ENCODE results near the gene NFASC. TPM values are rescaled to one million over a fixed set of nuclear protein-coding genes. Genes with fewer than 3 reads are reported as not detected.

NFASC gene
- total RNA-seq, 2 experiments from 2014 or later, result 0.06 to 0.37 TPM

DNA sequence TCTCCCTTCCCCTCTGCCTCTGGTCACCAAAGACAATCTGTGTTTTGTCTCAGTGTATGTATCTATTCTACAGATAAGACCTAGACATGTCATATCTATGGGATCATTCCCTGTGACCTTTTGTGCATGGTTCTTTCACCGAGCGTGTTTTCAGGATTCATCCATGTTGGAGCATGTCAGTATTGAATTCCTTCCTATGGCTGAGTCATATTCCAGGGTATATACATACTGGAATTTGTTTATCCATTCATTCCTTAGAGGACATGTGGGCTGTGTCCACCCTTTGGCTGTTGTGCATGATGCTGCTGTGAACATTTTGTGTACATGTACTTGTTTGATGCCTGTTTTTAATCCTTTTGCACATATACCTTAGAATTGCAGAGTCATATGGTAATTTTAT is 69.9 kb downstream of the NFASC start:
- Mint-ChIP-seq H3K4me1 (no peaks in the 10 kb centered on the region), H3K9me3 (no peaks in the 10 kb centered on the region), H3K27ac (no peak overlapping the region), H3K4me3 (no peak overlapping the region), H3K27me3 (peaks cover 5% of the 10 kb centered on the region), H3K36me3 (no peaks in the 10 kb centered on the region)
- no peak for DNase-seq

DNA sequence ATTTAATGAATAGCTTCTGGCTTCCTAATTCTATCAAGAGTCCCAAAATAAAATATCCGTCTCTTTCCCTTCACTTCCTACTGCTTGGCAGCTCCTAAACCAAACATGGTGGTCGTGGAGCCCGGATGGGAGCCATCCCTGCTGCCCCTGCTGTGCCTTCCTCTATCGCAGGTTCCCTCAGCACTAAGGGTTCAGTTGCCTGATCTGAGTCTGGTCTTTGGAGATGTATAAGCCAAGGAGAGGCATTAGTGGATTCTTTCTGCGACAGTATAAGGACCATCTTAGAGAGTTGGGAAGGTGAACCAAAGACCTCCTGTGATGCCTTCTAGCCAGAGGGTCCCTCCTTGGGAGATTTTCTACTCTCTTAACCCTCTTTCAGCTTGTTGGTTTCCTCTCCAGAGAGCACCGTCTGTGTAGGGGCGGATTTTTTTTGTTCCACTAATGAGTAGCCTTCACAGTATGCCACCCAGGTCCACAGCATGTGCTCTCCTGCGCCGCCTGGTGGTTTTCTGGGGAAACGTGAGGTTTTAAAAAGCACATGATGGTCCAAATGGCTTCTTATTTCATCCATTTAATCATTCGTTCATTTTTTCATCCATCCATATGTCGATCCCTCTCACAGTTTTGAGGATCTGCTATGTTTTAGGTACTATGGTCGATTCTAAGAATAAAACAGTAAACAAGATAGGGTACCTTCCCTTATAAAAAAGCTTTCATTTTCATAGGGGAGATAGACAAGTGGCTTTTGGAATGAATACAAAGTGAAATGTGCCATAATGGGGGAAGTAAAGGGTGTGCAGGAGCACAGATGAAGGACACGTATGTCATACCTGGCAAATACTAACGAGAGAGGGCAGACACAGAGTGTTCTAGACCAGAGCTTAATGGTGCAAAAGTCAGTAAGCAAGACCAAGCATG is 71.0 kb downstream of the NFASC start:
- peak; percentile 36 for DNase-seq
- Mint-ChIP-seq H3K27ac (no peak overlapping the region), H3K9me3 (no peaks in the 10 kb centered on the region), H3K4me1 (no peaks in the 10 kb centered on the region), H3K27me3 (peaks cover 5% of the 10 kb centered on the region), H3K4me3 (no peak overlapping the region), H3K36me3 (no peaks in the 10 kb centered on the region)

DNA sequence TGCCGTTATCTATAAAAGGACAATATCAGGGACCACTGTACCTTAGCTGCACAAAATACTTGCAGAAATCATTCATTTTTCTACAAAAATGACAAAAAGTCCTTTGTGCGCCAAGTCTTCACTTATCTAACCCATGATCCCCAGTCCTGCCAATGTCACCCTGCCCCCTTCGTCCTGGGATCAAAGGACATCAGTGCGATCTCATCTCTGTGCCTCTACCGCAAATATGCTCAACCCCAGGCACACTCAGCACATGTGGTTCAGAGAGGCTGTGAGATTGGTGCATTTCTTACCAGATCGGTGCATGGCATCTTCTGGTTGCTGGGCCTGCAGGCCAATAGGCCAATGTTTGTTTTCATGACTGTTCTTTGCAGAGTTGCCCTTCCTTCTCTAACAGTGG is 72.8 kb downstream of the NFASC start:
- Mint-ChIP-seq H3K27ac (no peak overlapping the region), H3K27me3 (peaks cover 5% of the 10 kb centered on the region), H3K36me3 (no peaks in the 10 kb centered on the region), H3K4me1 (no peaks in the 10 kb centered on the region), H3K4me3 (no peak overlapping the region), H3K9me3 (no peaks in the 10 kb centered on the region)
- no peak for DNase-seq

DNA sequence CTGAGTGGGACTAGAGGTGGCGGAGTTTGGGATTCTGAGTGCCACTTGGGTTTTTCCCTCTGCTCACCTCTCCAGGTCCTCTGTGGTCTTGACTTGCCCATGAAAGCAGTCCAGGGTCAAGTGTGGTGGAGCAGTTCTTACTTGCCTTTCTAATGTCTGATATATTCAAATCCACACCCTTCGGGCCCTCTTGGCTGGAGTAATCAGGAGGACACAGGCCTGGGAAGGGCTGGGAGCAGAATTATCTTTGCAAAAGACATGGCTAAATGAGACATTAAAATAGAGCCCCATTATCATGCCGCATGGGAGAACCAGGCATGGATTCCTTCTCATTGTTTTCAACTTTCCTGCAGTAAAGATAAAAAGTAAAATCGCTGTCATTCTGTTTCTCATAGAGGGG is 74.0 kb downstream of the NFASC start:
- Mint-ChIP-seq H3K27me3 (peaks cover 5% of the 10 kb centered on the region), H3K9me3 (no peaks in the 10 kb centered on the region), H3K4me1 (no peaks in the 10 kb centered on the region), H3K27ac (no peak overlapping the region), H3K4me3 (no peak overlapping the region), H3K36me3 (no peaks in the 10 kb centered on the region)
- DNase-seq, result no peak

DNA sequence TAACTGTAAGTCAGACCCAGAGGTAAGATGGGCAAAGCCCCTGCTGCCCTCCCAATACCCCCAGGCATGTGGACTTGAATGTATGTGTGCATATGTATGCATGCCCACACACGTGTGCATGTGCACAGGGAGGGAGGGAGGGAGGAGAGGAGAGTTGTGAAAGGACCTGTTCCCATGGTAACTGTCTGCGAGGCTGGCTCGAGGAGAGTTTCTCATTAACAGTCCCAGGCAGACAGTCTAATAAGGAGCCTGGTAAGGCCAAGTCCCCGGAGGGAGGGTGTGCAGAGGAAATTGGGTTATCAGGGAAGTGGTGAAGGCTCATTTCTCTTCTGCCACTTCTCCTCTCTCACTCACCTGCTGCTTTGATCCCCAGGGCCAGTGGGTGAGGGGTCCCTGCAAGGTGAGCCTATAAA is 74.9 kb downstream of the NFASC start:
- H3K27me3 Mint-ChIP-seq, result peaks cover 5% of the 10 kb centered on the region
- no peaks in the 10 kb centered on the region for H3K36me3 Mint-ChIP-seq
- H3K4me3 Mint-ChIP-seq, result no peak overlapping the region
- no peak for DNase-seq
- no peaks in the 10 kb centered on the region for H3K9me3 Mint-ChIP-seq
- H3K27ac Mint-ChIP-seq, result no peak overlapping the region
- no peaks in the 10 kb centered on the region for H3K4me1 Mint-ChIP-seq

DNA sequence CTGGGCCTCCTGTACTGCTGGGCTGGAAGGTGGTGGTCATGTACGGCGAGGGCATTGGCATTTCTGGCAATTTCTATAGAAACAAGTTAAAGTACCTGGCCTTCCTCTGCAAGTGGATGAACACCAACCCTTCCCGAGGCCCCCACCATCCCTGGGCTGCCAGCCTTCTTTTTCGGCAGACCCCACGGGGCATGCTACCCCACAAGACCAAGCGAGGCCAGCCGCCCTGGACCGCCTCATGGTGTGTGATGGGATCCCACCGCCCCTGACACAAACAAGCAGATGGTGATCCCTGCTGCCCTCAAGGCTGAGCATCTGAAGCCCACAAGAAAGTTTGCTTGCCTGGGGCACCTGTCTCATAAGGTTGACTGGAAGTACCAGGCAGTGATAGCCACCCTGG is 76.0 kb downstream of the NFASC start:
- no peaks in the 10 kb centered on the region for H3K36me3 Mint-ChIP-seq
- H3K4me1 Mint-ChIP-seq, result no peaks in the 10 kb centered on the region
- no peak overlapping the region for H3K27ac Mint-ChIP-seq

DNA sequence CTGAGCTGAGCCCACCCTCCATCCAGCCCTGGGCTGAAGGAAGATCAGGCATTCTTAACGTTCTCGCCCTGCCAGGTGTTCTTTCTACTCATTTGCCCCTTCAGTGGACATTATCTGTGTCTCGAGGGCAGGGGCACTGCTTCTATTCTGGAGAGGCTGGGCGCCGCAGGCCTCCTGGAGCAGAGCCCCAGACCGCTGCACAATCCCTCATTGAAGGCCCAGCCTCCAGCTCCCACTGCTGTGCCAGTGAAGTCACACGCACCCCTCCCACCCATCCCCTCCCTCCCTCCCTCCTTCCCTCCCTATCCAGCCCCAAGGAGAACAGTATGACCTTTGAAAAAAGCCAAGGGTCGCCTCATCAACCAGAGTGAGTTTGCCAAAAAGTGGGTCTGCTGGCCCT is 76.7 kb downstream of the NFASC start:
- peaks cover 5% of the 10 kb centered on the region for H3K27me3 Mint-ChIP-seq
- DNase-seq, result no peak
- no peak overlapping the region for H3K4me3 Mint-ChIP-seq
- no peaks in the 10 kb centered on the region for H3K4me1 Mint-ChIP-seq
- H3K9me3 Mint-ChIP-seq, result no peaks in the 10 kb centered on the region
- no peaks in the 10 kb centered on the region for H3K36me3 Mint-ChIP-seq
- H3K27ac Mint-ChIP-seq, result no peak overlapping the region

More for the DNA sequence above, 76.0 kb downstream of the NFASC start:
- Mint-ChIP-seq H3K4me3 (no peak overlapping the region), H3K27me3 (peaks cover 5% of the 10 kb centered on the region), H3K9me3 (no peaks in the 10 kb centered on the region)
- no peak for DNase-seq

DNA sequence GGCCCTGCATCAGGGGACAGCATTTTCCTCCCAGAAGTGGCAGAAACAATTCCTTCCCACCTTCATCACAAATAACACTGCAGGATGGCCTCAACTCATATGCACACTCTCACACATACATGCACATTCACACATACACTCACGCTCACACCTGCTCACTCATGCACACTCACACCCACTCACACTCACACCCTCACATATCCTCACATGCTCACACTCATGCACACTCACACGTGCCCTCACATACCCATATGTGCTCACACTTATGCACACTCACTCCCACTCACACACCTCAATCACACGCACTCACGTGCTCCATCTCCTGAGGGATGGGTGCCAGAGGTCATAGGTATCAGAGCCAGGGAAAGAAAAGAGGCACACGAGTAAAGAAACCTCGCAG is 77.1 kb downstream of the NFASC start:
- Mint-ChIP-seq H3K4me1 (no peaks in the 10 kb centered on the region), H3K27ac (no peak overlapping the region)
- DNase-seq, result no peak

DNA sequence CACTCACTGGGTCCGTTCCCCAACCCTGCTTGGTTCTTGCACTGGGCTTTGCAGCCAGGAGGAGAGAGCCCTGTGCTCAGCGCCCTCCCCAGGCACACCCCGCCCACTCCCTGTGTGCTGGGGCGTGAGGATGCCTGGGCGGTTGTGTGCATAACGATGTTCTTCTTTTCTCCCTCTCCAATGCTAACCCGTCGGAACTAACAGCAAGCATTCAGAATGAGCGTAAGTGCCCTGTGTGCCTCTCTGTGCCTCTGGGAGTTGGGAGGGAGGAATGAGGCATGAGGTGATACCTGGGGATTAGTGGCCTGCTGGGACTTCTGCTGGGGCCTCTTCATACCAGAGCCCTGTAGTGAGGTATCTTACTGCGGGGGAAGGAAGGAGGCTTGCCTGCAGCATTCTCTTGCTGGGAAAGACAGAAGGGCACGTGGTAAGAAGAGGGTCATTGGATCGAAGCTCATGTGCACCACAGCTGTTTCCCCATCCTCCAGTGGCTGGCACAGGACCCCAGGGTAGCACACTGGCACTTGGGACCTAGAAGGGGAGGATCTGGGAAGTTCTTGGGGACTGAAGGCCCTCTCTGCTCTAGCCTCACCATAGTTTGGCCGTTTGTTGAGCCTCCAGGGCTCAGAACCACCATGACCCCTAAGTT is 79.8 kb downstream of the NFASC start:
- no peak for DNase-seq
- no peaks in the 10 kb centered on the region for H3K9me3 Mint-ChIP-seq
- H3K36me3 Mint-ChIP-seq, result no peaks in the 10 kb centered on the region
- H3K4me3 Mint-ChIP-seq, result no peak overlapping the region
- no peak overlapping the region for H3K27ac Mint-ChIP-seq
- H3K27me3 Mint-ChIP-seq, result peaks cover 3% of the 10 kb centered on the region
- H3K4me1 Mint-ChIP-seq, result no peaks in the 10 kb centered on the region

More for the DNA sequence above, 77.1 kb downstream of the NFASC start:
- Mint-ChIP-seq H3K9me3 (no peaks in the 10 kb centered on the region), H3K27me3 (peaks cover 5% of the 10 kb centered on the region), H3K36me3 (no peaks in the 10 kb centered on the region), H3K4me3 (no peak overlapping the region)

DNA sequence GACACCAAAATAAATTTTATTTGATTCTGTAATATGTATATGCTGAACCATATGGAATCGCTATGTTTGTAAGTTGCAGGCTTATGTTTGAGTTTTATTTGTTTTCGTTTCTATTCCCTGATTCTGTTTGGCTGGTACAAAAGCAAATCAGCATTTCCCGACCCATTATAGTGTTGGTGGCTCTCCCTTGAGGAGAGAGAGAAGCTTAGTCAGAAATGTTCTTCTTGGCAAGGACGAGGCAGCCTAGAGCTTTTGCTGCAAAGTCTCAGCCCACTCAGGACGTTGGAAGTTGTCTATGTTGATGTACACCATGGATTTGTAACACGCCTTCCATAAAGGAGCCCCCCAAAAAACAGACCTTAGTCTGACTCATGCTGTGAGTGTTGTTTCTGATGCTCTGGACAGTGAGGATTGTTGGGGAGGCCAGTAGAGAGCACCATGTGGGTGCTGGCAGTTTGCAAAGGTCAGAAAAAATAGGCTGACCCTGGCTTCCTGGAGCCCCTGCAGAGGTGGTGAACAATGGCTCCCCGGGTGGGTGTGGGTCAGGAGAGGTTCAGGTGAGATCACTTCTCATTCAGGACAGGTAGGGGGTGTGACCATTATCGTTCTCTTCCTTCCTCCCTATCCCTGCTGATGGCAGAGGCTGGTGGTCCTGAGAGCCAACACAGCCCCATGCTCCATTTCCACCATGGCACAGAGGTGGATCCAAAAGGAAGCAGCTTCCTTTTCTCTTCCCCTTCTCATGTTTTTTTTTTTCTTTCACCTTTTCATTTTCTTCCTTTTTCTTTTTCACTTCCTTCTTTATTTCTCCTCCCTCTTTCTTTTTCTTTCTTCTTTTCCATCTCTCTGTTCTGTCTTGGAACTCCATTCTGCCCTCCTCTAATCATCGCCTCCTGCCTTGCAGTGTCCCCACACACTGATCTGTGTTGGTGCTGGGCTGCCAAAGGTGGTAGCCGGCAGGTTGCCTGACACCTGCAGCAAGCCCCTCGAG is 88.0 kb downstream of the NFASC start:
- no peaks in the 10 kb centered on the region for H3K36me3 Mint-ChIP-seq
- H3K4me3 Mint-ChIP-seq, result no peak overlapping the region
- no peak for DNase-seq
- H3K27ac Mint-ChIP-seq, result no peak overlapping the region
- H3K9me3 Mint-ChIP-seq, result no peaks in the 10 kb centered on the region
- H3K4me1 Mint-ChIP-seq, result no peaks in the 10 kb centered on the region
- H3K27me3 Mint-ChIP-seq, result peaks cover 8% of the 10 kb centered on the region

DNA sequence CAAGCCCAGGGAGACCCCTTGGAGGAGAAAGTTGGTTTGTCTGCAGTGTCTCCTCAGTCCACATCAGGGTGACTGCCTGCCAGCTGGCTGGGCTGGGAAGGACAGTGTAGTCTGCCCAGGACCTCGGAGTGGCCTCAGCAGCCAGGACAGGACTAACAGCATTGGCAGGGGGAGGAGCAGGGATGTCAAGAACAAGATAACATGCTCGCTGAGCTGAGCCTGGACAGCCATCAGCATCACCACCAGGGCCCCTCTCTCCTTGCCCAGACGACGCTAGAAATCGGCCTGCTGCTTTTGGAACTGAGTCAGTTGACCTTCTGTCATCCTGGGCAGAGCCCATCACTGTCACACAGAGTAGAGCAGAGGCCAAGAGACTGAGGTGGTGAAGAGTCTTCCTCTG is 88.7 kb downstream of the NFASC start:
- Mint-ChIP-seq H3K36me3 (no peaks in the 10 kb centered on the region), H3K27me3 (peaks cover 8% of the 10 kb centered on the region)

DNA sequence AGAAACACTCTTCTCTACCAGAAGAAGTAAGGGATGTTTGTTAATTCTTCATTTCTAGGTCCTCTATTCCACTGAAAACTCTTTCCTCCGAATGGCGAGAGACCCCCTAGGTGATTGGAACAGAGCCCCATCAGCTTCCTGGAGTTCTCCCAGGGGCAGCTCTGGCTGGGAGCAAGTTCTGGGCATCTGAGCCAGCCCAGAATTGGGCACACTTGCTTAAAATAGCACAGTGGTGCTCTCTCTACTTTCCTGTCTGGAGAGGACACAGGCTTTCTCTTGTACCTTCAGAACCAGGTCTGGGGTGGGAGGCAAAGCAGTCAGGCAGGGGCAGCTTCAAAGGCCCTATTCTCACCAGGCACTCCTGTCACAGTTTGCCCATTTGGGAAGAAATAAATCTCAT is 89.2 kb downstream of the NFASC start:
- Mint-ChIP-seq H3K4me1 (no peaks in the 10 kb centered on the region), H3K27me3 (peaks cover 5% of the 10 kb centered on the region), H3K36me3 (no peaks in the 10 kb centered on the region), H3K27ac (no peak overlapping the region), H3K9me3 (no peaks in the 10 kb centered on the region), H3K4me3 (no peak overlapping the region)
- DNase-seq, result no peak

More for the DNA sequence above, 88.7 kb downstream of the NFASC start:
- H3K27ac Mint-ChIP-seq, result no peak overlapping the region
- H3K9me3 Mint-ChIP-seq, result no peaks in the 10 kb centered on the region
- no peak overlapping the region for H3K4me3 Mint-ChIP-seq
- H3K4me1 Mint-ChIP-seq, result no peaks in the 10 kb centered on the region
- no peak for DNase-seq

DNA sequence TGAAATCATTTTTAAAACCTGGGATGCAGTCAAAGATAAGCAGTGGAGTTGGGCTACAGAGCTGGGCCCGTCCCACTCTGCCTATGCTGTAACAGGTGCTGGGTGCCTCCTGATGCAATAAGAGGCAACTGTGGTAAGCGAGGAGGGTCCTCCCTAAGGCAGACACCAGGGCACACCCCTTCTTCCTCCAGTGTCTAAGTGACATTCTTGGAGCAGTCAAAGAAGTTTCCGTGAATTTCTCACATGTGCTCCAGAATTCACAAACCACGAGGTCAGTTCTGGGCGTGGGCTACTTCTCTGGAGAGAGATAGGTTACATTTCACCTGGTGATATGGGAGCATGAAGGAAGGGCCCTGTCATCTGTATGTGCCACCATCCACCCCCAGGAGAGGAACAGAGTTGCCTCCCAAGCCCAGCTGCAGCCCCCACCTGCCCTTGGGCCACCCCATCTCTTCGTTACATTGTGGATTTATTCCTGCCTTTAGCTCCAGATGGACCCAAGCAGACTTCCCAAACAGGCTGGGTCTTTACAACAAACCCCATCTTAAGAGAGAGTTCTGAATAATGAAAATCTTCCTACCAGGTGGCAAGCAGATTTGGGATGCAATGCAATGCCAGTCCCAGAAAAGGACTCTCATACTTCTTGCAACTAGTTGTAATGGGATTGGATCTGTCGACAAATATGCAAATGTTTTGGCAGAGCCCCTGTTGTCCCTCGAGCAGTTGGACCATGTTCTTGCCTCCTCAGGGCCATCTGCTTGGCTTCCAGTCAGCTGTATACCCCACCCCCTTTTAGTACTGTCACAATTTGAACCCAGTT is 89.9 kb downstream of the NFASC start:
- no peaks in the 10 kb centered on the region for H3K9me3 Mint-ChIP-seq
- peaks cover 9% of the 10 kb centered on the region for H3K27me3 Mint-ChIP-seq
- H3K36me3 Mint-ChIP-seq, result no peaks in the 10 kb centered on the region
- no peak overlapping the region for H3K4me3 Mint-ChIP-seq
- H3K4me1 Mint-ChIP-seq, result no peaks in the 10 kb centered on the region
- no peak for DNase-seq
- H3K27ac Mint-ChIP-seq, result no peak overlapping the region

DNA sequence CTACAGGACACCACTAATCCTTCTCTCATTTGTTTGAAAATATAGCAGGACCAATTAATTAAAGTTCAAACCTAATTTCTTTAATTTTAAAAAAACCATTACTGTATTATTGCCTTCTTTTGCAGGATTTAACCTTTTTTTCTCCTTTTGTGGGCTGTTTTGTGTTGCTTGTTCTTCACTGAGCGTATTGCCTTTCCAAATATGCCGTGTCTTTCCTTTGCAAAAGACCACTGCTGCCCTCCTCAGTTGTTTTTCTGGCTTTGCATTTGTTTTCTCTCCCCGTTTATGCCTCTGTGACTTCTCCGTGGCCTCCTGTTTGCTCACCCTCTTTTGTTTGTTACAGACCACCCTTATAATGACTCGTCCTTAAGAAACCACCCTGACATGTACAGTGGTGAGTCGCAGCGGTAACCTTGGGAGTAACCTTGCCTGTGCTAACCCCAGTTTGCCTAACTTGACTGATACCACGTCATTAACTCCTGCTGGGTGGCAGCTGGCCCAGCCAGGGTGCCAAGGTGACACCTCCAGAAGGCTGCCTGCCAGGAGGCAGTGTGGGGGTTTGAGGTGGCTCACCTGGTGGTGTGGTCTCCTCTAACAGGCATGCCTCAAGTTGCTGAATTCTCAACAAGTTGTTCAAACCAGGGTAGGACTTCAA is 91.2 kb downstream of the NFASC start:
- Mint-ChIP-seq H3K36me3 (no peaks in the 10 kb centered on the region), H3K9me3 (no peaks in the 10 kb centered on the region), H3K4me1 (no peaks in the 10 kb centered on the region), H3K4me3 (no peak overlapping the region), H3K27me3 (peaks cover 4% of the 10 kb centered on the region), H3K27ac (no peak overlapping the region)
- no peak for DNase-seq
